ENCODE data around the gene ABR. TPM values are rescaled to one million over a fixed set of nuclear protein-coding genes. Genes with fewer than 3 reads are reported as not detected.

ABR gene
- total RNA-seq, 2 donors from 2014 or later = 243 to 326 TPM

- intact Hi-C loops (cut with DNase I) = no loop called here
- Histone ChIP-seq H3K9me3 (no peaks in the 10 kb centered on the region), H3K27me3 (no peaks in the 10 kb centered on the region), H3K27ac (peak overlapping the region; percentile 22), H3K9ac (ENCODE audit: low read depth in 2 of 2, low read length in 2 of 2) (no peak overlapping the region), H3K4me1 (no peaks in the 10 kb centered on the region), H3K4me3 (peak overlapping the region; percentile 9), H3K36me3 (no peaks in the 10 kb centered on the region)
- no peak for DNase-seq
- no peak for TF ChIP-seq CTCF (IDR thresholded peaks at IDR 0.05)
Observed at GRCh38 chr17:1030684-1031532, 148.9 kb downstream of the ABR start.

DNA sequence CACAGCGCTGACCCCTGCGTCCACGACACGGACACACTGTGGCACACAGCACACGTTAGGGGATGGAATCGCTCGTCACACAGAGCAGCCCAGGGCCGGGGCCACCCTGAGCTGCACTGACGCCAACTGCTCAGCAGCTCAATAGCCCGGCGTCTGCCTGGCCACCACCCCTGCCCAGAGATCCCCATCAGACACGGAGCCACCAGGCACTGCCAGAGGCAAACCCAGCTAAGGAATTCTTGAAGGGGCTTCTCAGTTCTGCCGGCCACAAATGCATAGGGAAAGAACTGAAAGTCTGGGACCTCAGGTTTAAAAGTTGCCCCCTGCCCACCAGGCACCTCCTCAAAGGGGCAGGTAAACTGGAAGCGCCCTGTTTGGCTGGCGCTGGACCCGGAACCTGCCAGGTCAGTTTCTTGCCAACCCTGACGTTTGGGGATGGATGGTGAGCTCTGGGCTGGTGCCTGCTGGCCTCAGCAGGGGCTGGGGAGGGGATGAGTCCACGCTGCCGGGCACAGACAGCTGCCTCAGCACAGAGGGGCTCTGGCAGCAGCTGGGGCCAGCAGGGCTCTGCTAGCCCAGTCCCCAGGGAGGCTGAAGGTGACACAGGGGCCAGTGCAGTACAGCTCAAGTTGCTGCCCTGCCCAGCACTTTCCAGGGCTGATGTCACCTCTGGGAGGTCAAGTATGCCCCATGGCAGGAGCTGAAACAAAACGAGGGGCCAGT, 149.7 kb downstream of the ABR start:
- intact Hi-C loops (cut with DNase I) = no loop called here
- DNase-seq = no peak
- Histone ChIP-seq H3K27ac (peak overlapping the region; percentile 22), H3K4me3 (no peak overlapping the region), H3K27me3 (no peaks in the 10 kb centered on the region), H3K9me3 (no peaks in the 10 kb centered on the region), H3K9ac (ENCODE audit: low read depth in 2 of 2, low read length in 2 of 2) (no peak overlapping the region), H3K4me1 (no peaks in the 10 kb centered on the region), H3K36me3 (no peaks in the 10 kb centered on the region)
- TF ChIP-seq CTCF (IDR thresholded peaks at IDR 0.05) = no peak

DNA sequence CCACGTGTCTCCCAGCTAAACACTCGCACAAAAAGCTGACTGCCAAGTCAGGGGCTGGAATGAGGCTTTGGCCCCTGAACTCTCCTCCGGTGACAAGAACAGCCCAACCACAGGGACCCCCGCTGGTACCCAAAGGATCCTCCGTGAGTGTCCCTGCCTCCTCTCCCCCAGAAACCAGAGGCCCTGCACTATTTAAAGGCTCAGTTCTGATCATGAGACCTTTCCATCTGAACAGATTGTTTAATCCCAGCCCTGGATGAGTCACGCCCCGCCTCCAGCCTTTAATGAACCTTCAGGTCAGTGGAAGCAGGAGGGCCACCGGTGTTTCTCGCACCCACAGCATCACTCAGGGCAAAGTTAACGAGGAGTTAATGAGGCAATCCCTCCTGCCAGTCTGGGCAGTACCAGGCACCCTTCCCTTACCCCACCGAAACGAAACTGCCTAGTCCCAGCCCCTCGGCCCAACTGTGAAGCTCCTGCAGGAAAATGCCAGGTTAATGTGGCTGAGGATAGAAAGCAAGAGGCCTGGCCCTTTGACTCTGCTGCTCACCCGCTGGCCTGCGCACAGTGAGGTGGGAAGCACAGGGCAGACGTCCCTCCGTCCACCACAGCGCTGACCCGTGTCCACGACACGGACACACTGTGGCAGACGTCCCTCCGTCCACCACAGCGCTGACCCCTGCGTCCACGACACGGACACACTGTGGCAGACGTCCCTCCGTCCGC, 150.4 kb downstream of the ABR start:
- H3K9me3 ChIP-seq = no peaks in the 10 kb centered on the region
- no peak for DNase-seq
- intact Hi-C loops (cut with DNase I) = no loop called here
- peak overlapping the region in 1 of 2 donors; percentile 12 for H3K9ac ChIP-seq (ENCODE audit: low read depth in 2 of 2, low read length in 2 of 2)
- no peak overlapping the region for H3K4me3 ChIP-seq
- no peaks in the 10 kb centered on the region for H3K27me3 ChIP-seq
- H3K36me3 ChIP-seq = no peaks in the 10 kb centered on the region
- H3K4me1 ChIP-seq = no peaks in the 10 kb centered on the region
- H3K27ac ChIP-seq = peak overlapping the region; percentile 17
- TF ChIP-seq CTCF (IDR thresholded peaks at IDR 0.05) = no peak

DNA sequence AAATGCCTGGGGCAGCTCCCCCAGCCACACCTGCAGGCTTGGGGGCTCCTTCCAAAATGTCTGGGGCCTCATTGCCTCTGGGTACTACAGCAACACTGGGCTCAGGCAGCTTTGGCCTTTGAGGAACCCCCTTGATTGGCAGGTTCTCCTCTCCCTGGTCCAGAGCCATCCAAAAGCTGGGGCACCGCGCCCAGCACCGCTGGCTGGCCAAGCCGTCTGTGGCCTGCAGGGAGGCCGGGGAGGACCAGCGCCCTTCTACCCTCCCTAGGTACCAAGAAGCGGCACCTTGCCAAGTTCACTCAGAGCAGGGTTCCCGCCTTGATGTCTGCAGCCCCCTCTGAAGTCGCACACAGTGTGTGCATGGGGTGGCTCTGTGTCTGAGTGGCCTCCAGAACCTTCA, 152.7 kb downstream of the ABR start:
- H3K4me1 ChIP-seq = no peaks in the 10 kb centered on the region
- no peaks in the 10 kb centered on the region for H3K27me3 ChIP-seq
- DNase-seq = no peak
- no peaks in the 10 kb centered on the region for H3K9me3 ChIP-seq
- H3K27ac ChIP-seq = no peak overlapping the region
- H3K4me3 ChIP-seq = no peak overlapping the region
- intact Hi-C loops (cut with DNase I) = no loop called here
- H3K36me3 ChIP-seq = no peaks in the 10 kb centered on the region
- no peak overlapping the region for H3K9ac ChIP-seq (ENCODE audit: low read depth in 2 of 2, low read length in 2 of 2)
- TF ChIP-seq CTCF (IDR thresholded peaks at IDR 0.05) = no peak

DNA sequence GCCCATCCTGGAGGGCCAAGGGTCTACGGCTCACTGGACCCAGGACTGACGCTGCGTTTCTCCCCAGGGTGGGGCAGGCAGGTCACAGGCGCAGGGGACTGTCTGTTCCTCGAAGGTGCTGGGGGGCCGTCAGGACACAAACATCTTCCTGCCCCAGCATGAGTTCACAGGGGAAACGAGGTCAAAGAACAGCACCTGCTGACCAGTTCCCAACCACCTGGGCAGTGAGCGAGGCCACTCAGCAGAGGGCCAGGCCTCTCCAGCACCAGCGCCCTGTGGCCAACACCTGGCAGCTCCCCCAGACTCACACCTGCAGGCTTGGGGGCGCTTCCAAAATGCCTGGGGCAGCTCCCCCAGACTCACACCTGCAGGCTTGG, 153.2 kb downstream of the ABR start:
- no peak for TF ChIP-seq CTCF (IDR thresholded peaks at IDR 0.05)
- Histone ChIP-seq H3K4me1 (no peaks in the 10 kb centered on the region), H3K9ac (ENCODE audit: low read depth in 2 of 2, low read length in 2 of 2) (no peak overlapping the region), H3K27ac (no peak overlapping the region), H3K9me3 (no peaks in the 10 kb centered on the region), H3K27me3 (no peaks in the 10 kb centered on the region), H3K4me3 (no peak overlapping the region), H3K36me3 (no peaks in the 10 kb centered on the region)
- intact Hi-C loops (cut with DNase I) = no loop called here
- DNase-seq = no peak

All from colonic mucosa (tissue), 4 donors.